ENCODE results near the gene CD226.
"Not testable (repeated sequence)": the region's sequence is repeated elsewhere in the genome, so short reads cannot be mapped to it uniquely, and the experiment has no call there.

The CD226 gene

DNA sequence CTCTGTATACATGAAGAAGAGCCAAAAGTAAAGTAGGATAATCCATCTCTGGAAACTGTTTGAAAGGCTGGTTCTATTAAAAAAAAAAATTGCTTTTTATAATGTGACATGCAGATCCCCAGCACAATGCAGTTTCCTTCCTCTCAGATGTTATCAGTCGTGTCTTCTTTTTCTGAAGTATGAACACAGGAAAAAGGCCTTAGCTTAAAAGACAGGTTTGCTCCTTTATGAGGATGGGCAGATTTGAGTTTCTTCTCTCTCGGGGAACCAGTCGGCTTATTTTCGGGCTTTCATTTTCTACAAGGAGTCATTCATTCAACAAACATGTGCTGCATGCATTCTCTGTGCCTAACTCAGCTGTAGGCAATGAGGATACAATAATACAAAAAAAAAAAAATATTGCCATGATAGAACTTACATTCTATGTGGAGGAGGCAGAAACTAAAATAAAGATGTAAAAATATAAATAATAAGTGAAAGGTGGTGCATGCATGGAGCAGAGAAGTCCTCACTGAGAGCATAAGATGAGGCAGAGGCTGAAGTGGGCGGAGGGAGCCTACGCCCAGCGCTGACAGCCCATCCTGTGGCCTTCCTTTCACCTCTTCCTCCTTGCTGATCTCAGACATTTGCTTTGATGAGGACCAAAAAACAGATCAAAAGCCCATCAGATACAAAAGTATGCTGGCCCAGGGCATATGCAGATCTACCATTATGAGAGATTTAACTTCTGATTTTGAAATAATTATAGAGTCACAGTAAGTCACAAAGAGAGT lies at the start of gene CD226:
TSS of gene CD226 (minus strand) at position 513 of the 773 bp plus-strand sequence. CDS start at position 46, 467 bp downstream.
- DNase-seq: no peak

DNA sequence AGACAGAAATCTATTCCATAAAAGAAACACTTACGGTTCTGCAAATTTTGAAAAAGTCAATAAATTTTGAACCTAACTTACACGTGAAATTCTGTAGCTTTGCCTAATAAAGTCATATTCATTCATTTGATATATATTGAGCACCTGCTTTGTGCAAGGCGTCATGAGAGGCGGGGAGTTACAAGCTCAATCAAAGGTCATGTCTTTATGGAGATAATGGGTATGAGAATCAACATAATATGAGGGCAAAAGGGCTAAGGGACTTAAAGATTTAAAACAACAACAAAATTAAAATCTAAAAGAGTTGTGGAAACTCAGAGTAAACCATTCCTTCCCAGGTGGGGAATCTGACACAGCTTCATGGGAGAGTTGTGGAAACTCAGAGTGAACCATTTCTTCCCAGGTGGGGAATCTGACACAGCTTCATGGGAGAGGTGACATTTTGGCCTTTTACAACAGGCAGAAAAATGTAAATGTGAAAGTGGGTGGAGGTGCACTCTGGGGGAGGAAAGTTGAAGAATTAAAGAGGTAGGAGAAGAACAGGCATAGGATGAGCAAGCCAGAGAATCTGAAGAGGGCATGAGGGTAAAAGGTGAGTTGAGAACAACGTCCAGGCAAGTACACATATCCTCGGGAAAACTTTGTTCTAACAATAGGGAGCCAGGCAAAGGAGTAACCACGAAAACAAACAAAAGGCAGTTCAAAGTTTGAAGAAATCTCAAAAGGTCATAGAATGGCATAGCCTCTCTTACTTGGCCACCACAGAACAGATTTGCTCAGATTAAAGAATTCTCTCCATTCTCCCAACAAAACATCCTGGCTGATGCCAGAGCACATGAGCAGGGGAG lies 49.5 kb upstream of the CD226 start:
- DNase-seq: no peak

DNA sequence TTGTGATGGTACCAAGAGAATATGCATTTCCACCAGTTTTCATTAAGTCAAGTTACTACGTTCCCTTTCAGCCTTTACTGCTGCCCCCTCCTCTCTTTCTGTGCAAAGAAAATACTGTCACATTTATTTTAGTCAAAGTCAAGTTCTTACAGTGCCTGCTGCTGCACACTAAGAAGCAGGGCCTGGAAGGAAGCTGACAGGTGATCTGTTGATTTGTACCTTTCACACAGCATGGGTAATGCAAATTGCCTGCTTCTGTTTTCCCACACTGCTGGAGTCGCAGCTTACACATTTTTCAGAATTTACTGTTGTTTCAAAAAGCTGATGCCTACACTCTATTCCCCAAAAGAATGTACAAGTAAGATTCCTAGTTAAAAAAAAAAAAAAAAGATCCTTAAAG lies 48.7 kb upstream of the CD226 start:
- DNase-seq: no peak

DNA sequence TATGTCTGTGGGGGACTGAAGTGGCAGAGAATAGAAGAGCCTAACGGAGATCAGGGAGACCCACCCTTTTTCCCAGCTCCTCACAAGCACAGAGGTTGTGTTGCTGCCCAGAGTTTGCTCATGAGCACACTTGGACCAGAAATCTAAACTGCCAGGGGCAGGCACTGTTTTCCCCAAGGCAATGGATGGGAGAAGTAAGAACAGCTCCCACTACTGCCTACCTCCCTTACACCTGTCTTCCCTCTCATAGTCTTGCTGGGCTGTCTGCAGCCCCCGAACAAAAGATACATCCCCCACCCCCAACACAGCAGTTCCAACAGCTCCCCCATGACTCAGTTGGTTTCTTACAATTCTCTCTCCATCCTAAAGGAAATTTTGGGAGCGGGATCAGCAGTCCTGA lies 48.1 kb upstream of the CD226 start:
- DNase-seq: no peak

DNA sequence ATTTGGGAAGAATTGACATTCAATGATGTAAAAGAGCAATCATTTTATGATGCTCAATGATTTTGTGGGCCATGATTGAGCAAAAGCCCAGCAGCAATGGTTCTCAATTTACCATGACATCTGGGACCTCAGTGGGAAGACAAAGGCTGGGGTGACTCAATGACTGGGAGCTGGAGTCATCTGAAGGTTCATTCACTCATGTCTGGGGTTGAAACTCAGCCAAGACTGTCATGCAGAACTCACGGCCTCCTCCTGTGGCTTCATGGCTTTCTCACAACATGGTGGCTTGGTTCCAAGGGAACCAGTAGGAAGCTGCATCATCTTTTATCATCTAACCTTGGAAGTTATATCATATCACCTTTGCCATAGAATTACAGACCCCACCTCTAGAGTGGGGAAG lies 45.1 kb upstream of the CD226 start:
- no peak for DNase-seq

DNA sequence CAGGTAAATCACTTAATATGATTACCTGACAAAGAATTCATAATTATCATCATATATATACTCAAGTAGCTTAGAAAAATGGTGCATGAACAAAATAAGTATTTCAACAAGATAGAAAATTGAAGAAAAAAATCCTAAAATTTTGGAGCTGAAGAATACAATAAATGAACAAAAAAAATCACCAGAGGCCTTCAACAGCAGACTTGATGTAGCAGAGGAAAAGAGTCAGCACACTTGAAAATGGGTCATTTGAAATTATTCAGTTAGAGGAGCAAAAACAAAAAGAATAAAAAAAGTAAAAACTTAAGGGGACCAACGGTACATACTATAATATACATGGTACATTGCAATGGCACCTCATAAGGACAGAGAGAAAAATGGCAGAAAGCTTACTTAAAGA lies 40.2 kb upstream of the CD226 start:
- no peak for DNase-seq

DNA sequence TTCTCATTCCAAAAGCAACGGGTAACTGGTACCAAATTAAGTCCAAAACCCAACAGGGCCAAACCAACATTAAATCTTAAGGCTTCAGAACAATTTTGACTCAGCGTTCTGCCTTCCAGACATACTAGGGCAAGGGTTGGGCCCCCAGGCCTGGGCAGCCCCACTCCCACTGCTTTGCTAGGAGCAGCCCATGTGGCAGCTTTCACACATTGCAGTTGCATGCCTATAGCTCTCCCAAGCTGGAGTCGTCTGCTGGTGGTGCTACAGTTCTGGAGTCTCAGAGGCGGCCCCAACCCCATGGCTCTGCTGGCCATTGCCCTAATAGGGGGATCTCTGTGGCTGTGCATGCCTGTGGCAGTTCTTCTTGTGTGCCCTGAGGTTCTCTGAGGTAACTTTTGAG lies 37.6 kb upstream of the CD226 start:
- no peak for DNase-seq

DNA sequence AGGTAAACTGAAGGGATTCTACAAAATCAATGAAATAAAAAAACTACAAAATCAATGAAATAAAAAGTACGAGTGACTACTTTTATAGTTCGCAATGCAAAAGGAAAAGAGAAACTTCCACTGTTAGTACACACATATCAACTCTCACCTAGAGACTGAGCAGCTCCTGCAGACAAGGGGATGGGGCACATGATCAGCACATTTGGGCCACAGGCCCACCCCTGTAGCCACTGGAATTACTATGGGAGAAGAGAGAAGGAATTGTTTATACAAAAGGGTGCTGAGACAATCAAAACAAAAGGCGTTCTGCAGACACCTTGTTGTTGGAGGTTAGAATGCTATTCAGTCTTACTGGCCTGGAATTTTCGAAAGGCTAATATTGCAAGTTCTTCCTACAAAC lies 34.7 kb upstream of the CD226 start:
- DNase-seq: no peak

DNA sequence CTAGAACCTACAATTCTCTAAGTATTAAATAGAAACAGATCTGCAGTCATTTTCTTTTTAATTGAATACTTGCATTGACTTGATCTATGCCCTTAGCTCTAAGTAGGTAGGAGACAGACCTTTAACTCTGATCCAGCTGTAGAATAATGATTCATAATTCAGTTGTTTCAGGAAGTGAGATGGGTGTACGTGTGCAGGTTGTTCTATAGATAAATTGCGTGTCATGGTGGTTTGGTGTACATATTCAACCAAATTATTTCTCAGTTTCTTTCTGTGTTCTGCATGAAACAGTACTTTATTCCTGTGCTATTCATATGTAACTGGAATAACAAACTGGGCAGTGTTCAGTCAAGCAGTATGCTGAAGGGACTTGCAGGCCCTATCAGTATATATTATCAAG lies 34.3 kb upstream of the CD226 start:
- DNase-seq: no peak

DNA sequence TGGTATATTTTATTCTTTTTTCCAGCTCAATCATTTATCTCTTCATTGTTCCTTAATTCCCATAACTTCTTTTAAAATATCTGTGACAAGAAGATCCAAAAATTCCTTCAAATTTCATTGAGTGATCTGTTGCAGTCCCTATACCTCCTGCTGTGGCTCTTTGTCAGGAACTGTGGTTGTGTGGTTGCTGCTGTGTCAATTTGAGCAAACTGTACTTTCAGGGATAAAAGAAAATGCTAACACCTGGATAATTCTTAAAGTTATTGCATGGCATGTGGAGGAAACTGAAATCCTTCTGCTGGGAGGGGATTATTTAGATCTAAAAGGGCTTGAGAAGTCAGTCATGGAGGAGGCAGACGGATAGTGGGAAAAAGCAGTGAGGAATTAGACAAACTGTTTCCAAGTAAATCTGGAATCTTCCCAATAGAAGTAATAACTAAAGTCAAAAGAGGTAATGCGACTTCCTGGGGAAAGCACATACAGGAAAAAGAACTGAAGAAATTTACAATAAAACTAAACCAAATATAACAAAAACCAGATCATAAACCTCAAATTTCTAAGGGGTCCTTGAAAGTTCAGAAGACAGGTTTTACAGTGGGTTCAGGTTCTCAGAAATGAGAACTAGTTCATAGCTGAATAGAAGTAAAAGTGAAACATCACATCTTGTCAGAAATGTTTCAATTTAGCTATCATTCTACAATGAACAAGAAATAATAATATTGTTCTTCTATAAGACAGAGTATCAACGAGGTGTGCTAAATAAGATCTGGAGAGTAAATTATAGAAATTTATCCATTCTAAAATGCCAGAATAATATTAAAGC lies 33.5 kb upstream of the CD226 start:
- no peak for DNase-seq

DNA sequence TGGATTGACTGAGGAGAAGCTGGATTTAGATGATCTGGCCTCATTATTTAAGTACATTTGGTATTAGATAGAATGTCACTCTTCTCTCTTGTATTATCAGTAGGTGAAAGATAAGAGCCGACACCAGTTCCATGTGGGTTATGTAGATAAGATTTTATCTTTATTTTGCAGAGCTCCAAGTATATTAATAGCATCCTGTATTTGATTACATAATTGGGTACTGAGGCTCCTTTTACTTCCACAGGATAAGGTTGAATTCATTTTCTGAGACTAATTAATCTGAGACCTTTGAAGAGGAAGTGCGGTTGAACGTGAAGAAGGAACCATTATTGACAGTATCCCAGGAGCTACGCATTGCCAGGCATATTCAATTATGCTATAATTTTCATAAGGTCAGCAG lies 32.8 kb upstream of the CD226 start:
- no peak for DNase-seq

DNA sequence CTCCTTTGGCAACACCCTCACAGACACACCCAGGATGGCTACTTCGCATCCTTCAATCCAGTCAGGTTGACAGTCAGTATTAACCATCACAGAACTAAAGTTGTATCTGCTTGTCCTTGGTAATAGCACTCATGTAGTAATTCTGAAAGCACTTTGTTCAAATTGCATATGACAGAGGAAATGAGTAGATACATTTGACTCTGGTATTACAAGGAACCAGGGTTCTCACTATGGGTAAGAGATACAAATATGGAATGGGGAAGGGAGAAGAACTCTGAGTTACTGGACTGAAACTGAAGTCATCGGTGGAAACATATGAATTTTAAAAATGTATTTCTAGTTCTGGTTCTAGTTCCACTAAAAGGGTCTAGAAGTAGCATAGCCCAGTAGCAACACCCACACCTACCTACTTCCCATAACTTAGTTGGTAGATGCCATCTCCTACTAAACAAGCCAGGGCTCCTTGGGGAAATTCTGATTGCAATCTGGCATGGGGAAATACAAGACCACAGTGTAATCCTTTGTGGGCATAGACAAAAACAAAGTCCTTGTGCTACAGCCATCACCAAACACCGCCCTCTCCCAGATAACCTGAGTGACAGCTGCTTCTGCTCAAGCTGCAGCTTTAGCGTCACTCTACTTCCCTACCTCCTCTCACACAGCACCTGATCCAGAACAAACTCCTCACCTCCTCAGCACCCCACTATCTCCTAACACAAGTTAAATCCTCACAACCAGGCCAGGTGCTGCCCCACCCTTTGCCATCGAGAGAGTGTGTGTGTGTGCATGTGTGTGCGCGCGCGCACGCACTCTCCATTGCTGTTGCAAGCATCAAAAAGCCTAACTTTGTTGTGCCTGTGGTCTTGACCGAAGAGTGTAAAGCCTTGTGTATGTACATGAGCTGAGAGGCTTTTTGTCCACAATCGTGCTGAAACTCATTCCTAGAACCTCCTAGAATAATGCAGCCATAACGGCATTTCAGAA lies 31.4 kb upstream of the CD226 start:
- no peak for DNase-seq

DNA sequence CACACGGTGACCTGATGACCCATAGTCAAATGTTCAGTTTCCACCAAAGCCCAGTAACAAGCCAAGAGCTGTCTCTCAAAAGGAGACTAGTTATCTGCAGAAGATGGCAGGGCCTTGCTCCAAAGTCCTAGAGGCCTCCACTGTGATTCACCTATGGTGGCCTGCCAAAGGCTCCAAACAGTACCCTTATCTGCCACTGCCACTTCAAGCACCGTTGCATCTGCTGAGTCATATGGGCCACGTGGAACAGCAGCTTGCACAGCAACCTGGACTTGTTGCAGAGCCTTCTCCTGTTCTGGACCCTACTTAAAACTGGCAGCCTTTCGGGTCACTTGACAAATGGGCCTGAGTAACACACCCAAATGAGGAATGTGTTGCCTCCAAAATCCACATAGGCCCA lies 27.6 kb upstream of the CD226 start:
- DNase-seq: not testable (repeated sequence)

DNA sequence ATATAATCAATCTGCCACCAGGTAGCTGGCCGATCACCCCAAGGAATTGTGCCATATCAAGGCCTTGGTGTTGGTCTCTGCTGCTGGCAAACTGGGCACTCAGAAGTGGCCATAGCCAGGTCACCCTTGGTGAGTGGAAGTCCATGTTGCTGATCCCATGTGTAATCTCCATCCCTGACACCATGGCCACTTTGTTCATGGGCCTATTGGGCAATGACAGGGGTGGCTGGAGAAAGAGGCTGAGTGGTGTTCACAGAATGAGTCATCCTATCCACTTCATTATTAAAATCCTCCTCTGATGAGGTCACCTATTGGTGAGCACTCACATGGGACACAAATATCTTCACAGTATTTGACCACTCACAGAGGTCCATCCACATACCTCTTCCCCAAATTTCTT lies 26.7 kb upstream of the CD226 start:
- no peak for DNase-seq

DNA sequence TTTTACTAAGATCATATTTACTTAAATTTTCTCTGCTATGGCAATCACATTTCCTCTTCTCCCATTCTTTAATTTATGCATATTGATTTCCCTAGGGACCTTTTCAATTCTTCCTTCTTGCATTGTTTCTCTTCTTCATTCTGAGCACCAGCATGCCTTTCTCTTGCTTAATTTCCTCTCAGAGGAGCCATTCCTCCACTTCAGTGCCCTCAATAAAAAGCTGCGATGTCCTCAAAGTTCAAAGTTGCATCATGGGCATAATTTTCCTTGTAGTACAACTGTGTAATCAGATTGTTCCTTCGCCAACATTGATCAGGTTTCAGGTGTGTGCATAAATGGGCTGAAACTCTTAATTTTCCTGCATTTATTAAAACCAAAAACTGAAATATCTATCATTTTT lies 21.8 kb upstream of the CD226 start:
- DNase-seq: no peak

DNA sequence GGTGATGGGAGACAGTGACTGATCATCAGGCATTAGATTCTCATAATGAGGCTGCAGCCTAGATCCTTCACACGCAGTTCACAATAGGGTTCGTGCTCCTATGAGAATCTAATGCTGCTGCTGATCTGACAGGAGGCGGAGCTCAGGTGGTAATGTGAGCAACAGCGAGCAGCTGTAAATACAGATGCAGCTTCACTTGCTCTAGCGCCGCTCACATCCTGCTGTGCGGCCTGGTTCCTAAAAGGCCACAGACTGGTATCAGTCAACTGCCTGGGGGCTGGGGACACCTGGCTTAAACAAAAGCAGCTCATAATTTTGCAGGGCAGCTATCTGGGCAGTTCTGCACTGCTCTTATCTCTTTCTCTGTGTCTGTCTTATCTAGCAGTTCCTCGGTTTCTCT lies 20.4 kb upstream of the CD226 start:
- no peak for DNase-seq

DNA sequence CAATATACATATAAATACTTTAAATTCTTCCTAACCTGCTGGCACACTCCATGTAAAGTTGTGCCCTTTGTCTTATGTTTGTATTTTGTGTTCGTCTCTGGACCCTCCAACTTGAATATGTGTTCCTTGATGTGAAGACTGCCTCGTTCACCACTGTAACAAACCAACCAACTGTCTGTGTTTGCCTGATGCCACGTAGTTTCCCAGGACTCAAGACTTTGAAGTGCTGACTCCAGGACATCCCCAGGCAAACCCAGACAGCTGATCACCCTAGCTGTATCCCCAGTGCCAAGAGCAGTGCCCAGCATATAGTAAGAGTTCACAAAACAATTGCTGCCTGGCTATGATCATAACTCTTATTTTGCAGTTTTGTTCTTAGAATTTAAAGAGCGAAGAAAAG lies 15.5 kb upstream of the CD226 start:
- no peak for DNase-seq

DNA sequence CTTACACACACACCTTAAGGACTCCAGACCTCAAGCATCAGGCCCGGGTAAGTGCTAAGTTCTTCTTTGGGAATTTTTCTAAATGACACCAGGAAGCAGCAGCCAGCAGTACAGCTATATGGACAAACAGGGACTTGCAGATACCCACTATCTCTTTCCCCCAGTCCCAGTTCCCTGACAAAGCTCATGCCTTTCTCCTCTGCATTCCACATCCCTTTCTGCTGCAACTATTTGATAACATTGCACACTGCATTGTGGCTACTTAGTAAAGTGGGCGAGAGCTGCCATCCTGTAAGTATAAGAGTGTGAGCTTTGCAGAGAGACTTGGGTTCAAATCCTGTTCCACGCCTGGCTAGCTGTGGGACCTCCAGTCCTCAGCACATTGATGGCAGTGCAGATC lies 14.0 kb upstream of the CD226 start:
- no peak for DNase-seq

DNA sequence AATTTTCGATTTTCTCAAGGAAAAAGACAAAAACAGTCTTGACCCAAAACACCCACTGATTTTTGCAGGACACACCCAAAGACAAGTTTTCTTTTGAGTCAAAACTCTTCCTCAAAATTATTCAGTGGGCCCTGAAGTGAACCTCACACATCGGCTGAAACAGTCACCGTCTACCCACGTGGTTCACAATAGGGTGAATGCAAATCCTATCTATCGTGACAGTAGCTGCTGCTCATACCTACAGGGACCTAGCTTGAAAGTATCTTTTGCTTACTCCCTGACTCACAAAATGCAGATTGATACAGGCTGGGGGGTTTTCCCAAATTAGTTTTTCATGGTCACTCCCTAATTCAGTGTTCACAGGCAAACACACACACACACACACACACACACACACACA lies 10.7 kb upstream of the CD226 start:
- DNase-seq: no peak

DNA sequence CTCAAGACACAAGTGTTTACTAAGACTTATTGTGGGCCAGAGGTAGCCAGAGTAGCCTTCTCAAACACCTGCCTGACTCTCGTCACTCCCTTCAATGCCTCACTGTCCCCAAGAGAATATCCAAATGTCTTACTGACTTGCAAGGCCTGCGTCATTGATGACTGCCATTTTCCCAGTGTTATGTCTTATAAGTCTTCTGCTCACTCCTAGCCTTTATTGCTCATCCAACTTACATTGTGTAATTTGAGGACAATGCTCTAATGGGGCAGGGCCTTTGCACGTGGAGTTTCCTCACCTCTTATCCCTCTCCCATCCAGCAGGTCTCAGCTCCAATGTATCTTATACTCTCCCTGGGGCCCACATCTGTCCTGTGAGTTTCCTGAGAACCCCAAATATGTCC lies 10.1 kb upstream of the CD226 start:
- no peak for DNase-seq

DNA sequence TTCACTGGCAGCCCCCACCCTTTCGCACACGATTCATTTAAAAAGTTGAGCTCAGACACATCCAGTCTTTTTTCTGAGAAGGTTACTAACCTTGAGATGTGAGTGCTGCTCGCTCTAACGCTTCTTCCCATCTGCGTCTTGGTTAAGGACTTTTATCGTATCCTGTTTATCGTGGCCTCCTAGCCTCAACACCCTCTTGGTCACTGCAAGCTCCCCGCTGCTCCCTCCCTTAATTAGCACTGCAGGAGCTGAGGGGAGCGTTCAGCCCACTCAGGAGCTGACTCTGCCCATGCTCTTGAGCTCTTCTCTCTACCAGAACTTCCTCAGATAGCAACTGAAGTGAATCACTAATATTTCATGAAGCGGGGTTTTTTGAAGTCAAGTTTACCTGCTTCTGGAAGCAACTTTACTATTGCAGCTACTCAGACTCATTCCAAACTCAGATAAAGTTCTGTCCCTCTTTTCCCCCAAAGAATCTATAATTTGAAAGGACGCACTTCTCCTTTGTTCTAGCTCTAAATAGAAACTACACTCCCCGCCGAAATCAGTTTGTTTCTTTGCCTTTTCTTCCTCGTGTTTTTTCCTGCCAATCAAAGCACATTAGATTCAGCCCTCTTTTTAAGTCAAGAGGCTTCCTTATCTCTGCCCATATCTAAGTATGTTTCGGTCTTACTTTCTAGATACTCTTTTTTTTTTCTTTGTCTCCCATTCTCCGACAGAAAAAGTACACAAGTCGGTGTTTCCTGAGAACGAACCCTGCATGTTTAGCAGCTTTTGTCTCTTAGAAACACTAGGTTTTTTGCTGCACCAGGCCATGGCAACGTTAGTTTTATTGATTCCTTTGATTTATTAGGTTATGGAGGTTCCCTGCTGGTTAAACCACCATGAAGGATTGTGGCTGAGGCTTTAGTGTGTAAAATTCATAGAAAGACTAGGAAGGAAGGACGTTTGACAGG lies 9.3 kb upstream of the CD226 start:
- no peak for DNase-seq

Data from NCI-H1105 treated with DMSO at 0.1 percent for 48 hours (cell line).